GM12892 (cell line): Measurements from ENCODE around the gene FBLN1. TPM values are rescaled to one million over a fixed set of nuclear protein-coding genes. Genes with fewer than 3 reads are reported as not detected.
"Not testable (repeated sequence)": the region's sequence is repeated elsewhere in the genome, so short reads cannot be mapped to it uniquely, and the experiment has no call there.

ENCODE experiments used
- DNase-seq: peaks from one replicate; pipeline ENCODE4 v3.0.0; 2011; ENCODE audit not compliant: insufficient read length
- FAIRE-seq: peaks from 2 replicates; lab custom pipeline; 2011; peaks lifted over from hg19 to GRCh38; lab: Jason Lieb, UNC
- POLR2A ChIP-seq: IDR thresholded peaks from 2 replicates; pipeline ENCODE4 v1.6.1; 2011; ENCODE audit warnings: low read depth, low read length, control low read depth
- POLR2AphosphoS5 ChIP-seq: IDR thresholded peaks from 2 replicates; pipeline ENCODE4 v1.6.1; 2011; ENCODE audit warnings: low read depth, low read length, control low read depth
- TAF1 ChIP-seq: IDR thresholded peaks from 2 replicates; pipeline ENCODE4 v1.6.1; 2011; ENCODE audit warnings: low read depth, mild to moderate bottlenecking, control low read depth, low read length, borderline replicate concordance
- polyA plus RNA-seq: library from polyadenylated mRNA; unstranded; fragments of >200 nt; gene quantifications from one replicate; pipeline ENCODE4 v1.2.1, GENCODE V29; 2012; ENCODE audit warnings: missing spikeins, inconsistent platforms; ENCODE audit not compliant: missing spikeins

The FBLN1 gene
- not detected for polyA plus RNA-seq

- FAIRE-seq (no peak), DNase-seq (no peak)
- no peak for TF ChIP-seq TAF1
- TF ChIP-seq POLR2AphosphoS5 = no peak
- TF ChIP-seq POLR2A = no peak
Measured at GRCh38 chr22:45502215-45503049, at the start of gene FBLN1. Gene FBLN1 (plus strand): TSS chr22:45502883. CDS start chr22:45502986, 103 bp downstream.

GRCh38 chr22:45453764-45454163 is 48.9 kb upstream of the FBLN1 start:
- DNase-seq = no peak
- FAIRE-seq = no peak
- TF ChIP-seq POLR2A (no peak), TAF1 (no peak), POLR2AphosphoS5 (no peak)

GRCh38 chr22:45454275-45454674 is 48.4 kb upstream of the FBLN1 start:
- DNase-seq (no peak), FAIRE-seq (no peak)
- TF ChIP-seq TAF1 = no peak
- no peak for TF ChIP-seq POLR2A
- TF ChIP-seq POLR2AphosphoS5 = no peak

GRCh38 chr22:45455212-45455611 is 47.5 kb upstream of the FBLN1 start:
- FAIRE-seq (no peak), DNase-seq (no peak)
- no peak for TF ChIP-seq POLR2AphosphoS5
- TF ChIP-seq TAF1 = no peak
- TF ChIP-seq POLR2A = no peak

- no peak for DNase-seq
- no peak for TF ChIP-seq POLR2AphosphoS5
- no peak for TF ChIP-seq TAF1
- TF ChIP-seq POLR2A = no peak
- no peak for FAIRE-seq
Measured at GRCh38 chr22:45455621-45456020, 47.1 kb upstream of the FBLN1 start.

- no peak for TF ChIP-seq TAF1
- no peak for TF ChIP-seq POLR2A
- TF ChIP-seq POLR2AphosphoS5 = no peak
- DNase-seq = no peak
- no peak for FAIRE-seq
Measured at GRCh38 chr22:45456811-45457210, 45.9 kb upstream of the FBLN1 start.

GRCh38 chr22:45458532-45458931 is 44.2 kb upstream of the FBLN1 start:
- DNase-seq (no peak), FAIRE-seq (no peak)
- no peak for TF ChIP-seq POLR2AphosphoS5
- no peak for TF ChIP-seq POLR2A
- no peak for TF ChIP-seq TAF1

- FAIRE-seq = no peak
- no peak for TF ChIP-seq TAF1
- no peak for TF ChIP-seq POLR2A
- TF ChIP-seq POLR2AphosphoS5 = no peak
- no peak for DNase-seq
Measured at GRCh38 chr22:45459235-45459634, 43.4 kb upstream of the FBLN1 start.

GRCh38 chr22:45460288-45461109 is 42.2 kb upstream of the FBLN1 start:
- TF ChIP-seq POLR2A = no peak
- no peak for DNase-seq
- no peak for FAIRE-seq

- FAIRE-seq = no peak
- no peak for DNase-seq
- TF ChIP-seq TAF1 = no peak
- TF ChIP-seq POLR2A = no peak
- TF ChIP-seq POLR2AphosphoS5 = no peak
Measured at GRCh38 chr22:45462034-45462655, 40.5 kb upstream of the FBLN1 start.

- FAIRE-seq, DNase-seq: not testable (repeated sequence)
Measured at GRCh38 chr22:45463691-45464090, 39.0 kb upstream of the FBLN1 start.
